HG03571 (cell line): ENCODE results near the gene HOGA1.
A peak's percentile ranks its signal among the peaks of the same experiment; 100 is the strongest.

ENCODE experiments used
- ATAC-seq: cut with Tn5 transposase; IDR thresholded peaks from one replicate; pipeline ENCODE4 v1.9.1; 2021; ENCODE audit not compliant: unreplicated experiment

The HOGA1 gene

DNA sequence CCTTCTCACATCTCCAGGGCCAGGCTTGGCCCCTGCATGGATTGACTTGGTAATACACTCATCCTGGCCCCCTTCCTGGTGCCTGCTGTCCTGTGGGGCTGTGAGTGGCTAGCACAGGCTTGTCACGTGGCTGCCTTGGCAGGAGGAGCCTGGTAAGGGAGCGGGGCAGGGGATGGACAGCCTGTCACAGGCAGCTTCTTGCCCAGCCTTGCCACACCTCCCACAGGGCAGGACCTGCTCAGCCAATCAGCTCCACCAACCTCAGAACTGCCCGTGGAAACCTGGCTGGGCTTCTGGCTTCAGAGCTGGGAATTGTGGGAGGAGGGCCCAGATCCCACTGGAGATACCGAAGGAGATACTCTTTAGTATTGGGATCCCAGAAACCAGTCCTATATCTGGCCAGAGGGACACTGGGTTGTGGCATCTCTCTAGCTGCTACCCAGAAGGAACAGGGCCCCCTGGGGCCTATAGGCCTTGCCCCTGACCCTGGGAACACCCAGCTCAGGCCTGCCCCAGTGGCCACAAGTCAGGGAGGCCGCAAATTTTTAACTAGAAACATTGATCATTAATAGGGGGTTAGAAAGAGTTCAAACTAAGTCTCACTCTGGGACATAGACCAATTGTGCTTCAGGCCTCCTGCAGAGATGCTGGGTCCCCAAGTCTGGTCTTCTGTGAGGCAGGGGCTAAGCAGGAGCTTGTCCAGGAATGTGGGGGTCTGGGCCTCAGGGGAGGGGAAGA lies at the start of gene HOGA1:
Gene HOGA1, plus strand, starts transcription at position 330 of the 738 bp plus-strand sequence. Its CDS starts 315 bp downstream, at position 645.
- peak; percentile 77 for ATAC-seq

DNA sequence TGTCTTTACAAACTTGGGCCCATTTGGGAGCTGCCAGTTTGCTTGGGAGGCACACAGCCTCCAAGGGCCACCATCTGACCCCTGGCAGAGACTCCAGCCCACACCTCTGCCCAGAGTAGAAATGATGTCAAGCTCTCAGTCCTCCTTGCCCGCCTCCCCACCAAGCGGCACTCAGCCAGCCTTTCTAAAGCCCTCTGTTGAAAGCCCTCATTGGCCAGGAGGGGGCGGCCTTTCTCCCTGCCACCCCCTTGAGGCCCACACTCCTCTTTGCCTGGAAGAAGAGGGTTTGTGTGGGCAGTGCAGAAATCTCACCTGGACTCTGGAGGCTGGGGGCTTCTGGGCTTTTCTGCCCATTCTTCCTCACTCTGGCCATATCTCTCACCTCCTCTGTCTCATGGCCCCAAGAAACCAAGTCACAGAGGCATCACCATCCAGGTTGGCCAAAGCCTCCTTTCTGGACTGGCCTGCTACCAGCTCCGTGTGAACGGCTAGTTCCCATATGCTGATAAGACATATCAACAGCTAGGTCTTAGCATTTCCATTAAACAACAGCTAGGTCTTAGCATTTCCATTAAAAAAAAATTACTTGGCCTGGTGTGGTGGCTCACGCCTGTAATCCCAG lies 49.3 kb upstream of the HOGA1 start:
- ATAC-seq, result no peak

DNA sequence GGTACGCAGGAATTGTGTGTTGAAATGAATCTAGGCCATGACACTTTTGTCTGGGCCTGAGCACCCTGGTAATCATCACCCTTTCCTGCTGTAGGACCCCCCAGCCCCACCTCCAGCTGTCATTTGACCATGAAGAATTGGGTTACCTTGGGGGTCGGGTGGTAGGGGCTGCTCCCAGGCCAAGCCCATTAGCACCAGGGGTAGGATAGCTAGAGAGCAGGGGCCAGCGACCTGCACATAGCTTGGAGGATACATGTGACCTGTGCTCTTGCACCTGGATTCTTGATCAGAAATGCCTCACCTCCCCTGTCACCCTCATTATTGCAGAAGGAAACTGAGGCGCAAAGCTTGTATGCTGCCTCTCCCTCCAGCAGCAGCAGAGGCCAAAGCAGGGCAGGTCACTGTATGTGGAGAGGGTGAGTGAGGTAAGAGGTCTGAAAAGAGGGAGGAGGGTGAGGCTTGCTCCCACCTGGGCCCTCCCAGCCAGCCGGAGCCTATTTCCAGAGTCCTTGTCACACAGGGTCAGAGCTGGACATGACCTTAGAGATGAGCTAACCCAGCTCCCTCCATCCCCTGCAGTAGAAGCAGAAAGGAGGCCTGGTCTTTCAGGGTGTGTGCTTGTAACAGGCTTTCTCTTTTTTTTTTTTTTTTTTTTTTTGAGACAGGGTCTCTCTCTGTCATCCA lies 46.9 kb upstream of the HOGA1 start:
- no peak for ATAC-seq

DNA sequence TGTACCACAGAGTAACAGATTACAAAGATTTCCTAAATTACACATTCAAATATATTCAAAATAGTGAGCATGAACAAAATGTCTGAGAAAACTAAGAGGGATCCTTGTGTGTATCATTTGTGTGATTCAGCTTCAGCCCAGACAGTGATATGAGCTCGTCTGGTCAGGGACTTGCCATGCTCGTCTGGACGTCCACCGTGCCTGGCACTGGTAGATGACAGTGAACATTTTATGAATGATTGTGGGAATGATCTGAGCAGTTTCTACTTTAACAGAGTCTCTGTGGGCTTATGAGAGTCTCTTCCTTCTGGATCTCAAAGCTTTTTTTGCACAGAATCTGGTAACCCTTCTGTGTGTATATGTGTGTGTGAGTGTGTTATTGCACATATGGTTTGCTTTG lies 45.8 kb upstream of the HOGA1 start:
- no peak for ATAC-seq

DNA sequence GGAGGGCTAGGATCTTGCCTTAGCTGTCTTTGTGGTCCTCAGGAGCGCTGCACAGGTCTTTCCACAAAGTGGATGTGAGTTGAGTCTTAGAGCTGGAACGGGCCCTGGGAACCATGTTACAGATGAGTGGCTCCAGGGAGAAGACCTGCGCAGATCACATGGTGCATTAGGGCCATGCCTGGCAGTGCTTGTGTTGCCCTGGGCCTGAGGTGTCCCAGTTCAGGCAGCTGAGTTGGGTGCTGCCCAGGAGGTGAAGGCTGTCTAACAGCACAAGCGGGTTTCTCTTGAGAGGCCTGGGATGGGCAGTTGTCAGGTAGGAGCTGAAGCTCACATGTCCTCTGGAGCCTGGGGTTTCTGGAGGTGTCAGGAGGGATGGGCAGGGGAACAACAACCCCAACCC lies 45.4 kb upstream of the HOGA1 start:
- no peak for ATAC-seq

DNA sequence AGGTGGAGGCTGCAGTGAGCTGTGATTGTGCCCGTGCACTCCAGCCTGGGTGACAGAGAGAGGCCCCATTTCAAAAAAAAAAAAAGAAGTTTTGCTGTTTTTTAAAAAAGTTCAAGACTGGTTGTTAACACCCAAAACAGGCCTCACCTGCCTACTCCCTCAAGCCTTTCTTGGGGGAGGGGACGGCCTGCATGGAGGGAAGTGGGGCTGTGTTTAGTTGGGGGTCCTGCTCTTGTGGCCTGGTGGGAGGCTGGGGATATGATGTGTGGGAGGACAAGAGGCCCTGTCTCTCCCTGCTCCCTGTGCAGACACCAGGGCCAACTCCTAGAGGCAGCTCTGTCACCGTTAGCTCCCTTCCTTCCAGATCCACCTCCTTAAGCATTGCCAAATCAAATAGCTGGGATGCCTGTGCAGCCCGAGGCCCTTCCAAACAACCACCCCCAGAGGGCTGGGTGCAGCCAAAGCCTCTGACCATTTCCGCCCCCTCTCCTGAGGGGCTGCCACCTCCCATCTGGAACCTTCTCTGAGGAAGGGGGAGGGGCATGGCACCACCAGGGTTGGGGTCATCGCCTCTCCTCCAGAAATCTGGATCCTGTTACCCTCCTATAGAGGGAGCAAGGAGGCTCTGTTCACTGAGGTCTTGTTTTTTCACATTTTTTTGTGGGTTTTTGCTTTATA lies 44.5 kb upstream of the HOGA1 start:
- ATAC-seq, result no peak

DNA sequence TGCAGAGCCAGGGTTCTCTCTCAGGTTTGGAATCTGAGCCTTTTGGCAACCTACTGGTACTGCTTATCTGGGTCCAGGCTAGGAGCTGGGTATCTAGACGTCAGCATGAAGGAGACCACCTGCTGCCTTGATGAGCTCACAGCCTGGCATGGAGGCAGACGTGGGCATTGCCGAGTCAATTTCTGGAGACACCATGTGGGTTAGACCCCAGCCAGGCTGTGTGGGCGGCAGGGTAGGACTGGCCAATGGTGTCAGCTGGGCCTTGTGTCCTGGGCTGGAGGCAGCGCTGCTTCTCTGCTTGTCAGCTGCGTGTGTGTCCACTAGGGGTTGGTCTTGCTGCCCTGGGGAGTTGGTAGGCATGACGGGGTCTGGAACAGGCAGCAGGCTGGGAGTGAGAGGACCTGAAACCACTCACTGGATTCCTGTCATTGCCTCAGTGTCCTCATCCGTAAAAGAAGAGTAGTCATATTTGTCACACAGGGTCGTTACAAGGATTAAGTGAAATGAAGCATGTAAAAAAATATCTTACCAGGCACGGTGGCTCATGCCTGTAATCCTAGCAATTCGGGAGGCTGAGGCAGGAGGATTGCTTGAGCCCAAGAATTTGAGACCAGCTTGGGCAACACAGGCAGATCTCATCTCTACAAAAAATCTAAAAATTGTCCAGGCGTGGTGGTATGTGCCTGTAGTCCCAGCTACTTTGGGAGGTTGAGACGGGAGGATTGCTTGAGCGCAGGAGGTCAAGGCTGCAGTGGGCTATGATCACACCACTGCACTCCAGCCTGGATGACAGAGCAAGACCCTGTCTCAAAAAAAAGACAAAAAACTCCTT lies 43.3 kb upstream of the HOGA1 start:
- no peak for ATAC-seq

DNA sequence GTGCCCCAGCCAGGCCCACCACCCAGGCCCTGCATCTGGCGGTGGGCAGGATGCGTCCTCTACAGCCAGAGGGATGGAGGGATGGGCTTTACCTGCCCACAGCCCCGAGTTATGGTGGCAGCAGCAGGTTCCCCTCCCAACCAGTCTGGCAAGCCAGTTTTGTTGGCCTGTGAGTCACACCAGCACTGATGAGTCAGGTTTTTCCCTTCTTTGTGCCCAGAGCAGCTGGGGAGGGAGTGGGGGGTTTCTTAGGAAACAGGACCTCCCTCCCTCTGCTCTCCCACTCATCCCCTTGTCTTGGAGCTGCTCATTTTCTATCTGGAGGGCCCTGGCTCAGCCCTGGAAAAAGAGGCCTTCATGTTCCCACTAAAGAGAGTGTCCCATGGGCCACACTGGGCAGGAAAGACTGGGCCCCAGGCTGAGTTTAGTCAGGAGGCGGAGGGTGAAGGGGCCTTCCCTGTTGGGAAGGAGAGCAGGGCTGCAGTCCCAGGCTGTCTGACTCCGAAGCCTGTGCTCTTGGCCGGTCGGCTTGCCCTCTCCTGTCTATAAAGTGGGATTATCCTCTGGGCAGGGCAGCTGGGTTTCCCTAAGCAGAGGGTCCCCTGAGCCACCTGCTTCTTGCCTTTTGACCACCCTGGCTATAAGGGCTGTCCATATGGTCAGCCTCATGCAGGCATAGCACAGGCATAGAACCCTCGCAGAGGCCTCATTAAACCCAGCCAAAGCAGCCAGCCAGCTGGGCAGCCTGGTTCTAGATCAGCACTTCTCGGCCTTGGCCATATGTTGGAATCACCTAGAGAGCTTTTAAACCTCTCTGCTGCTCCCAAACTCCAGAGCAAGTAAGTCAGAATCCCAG lies 41.8 kb upstream of the HOGA1 start:
- no peak for ATAC-seq

DNA sequence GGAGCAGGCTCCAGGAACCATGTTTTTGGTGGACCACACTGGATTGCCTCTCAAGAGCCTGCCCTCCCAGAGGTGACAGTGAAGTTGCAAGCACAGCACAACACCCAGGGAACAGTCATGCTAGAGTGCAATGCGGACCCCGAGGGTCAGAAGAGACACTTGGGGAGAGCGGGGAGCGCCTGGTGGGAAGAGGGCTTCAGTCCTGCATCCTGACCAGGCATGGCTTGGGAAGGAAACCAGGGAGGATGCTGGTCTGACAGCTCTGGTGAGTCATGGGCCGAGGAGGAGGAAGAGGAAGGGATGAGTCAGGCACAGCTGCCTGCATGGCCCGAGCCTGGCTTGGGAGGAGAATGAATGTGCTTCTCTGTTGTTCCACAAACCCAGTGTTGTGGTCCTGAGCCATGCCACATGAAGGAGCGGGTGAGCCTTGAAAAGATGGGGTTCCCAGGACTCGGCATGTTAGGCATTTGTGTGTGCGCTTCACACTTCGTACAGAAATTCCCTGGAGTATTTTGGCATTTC lies 41.1 kb upstream of the HOGA1 start:
- no peak for ATAC-seq

DNA sequence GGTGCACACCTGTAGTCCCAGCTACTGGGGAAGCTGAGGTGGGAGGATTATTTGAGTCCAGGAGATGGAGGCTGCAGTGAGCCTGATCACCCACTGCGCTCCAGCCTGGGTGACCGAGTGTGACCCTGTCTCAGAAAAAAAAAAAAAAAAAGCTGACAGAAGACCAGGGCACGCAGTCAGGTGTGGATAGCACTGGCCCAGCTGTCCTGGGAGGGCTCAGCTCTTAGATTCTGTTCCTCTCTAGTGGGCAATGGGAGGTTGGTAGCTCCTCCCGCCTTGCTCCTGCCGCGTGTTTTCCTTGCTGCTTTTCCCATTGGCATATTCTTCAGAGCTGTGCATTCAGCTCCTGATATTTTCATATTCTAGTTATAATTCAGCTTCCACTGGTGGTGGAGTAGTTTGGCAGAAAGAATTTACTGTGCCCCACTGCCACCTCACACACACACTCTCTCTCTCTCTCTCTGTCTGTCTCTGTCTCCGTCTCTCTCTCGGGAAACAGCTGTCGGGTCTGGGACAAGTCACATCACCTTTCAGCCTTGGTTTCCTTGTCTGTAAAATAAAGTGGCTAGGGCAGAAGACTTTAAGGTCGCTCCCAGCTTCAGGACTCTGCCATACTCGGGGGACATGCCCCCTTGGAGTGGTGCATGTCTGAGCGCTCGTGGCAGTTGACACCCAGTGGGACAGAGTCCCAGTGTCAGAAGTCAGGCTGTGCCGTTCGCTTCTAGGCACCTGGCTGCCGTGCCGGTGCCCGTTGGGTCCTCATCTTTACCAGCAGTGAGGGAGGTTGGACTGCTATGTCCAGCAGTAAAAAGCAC lies 37.5 kb upstream of the HOGA1 start:
- ATAC-seq, result no peak

DNA sequence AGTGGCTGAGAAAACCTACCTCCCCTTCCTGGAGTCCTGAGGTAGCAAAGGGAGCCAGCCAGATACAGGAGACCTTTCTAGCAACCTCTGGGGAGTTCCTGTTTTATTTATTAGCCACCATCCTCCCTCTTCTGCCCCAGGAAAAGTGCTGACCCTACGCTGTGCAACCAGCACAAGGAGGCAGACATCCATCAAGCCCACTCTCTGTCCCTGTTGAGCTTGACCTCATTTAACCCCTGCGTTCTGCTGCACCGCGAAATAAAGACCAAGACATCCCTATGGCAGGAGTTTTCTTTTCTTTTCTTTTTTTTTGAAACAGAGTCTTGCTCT lies 37.0 kb upstream of the HOGA1 start:
- ATAC-seq, result no peak

DNA sequence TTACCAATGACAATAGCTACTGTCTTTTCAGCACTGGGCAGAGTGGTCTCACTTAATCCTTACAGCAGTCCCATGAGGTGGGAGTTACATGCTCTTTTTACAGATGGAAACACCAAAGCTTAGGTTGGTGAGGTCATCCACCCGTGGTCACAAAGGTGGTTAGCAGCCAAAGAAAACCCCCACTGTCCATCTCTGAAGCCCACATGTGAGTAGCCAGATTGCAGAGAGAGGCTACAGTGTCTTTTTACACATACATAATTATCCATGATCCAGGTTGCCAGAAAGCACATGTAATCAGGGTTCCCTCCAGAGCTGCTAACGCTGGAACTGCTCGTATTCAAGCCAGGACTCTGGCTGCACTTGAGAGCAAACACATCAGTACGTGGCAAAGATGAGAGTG lies 36.2 kb upstream of the HOGA1 start:
- ATAC-seq, result no peak

DNA sequence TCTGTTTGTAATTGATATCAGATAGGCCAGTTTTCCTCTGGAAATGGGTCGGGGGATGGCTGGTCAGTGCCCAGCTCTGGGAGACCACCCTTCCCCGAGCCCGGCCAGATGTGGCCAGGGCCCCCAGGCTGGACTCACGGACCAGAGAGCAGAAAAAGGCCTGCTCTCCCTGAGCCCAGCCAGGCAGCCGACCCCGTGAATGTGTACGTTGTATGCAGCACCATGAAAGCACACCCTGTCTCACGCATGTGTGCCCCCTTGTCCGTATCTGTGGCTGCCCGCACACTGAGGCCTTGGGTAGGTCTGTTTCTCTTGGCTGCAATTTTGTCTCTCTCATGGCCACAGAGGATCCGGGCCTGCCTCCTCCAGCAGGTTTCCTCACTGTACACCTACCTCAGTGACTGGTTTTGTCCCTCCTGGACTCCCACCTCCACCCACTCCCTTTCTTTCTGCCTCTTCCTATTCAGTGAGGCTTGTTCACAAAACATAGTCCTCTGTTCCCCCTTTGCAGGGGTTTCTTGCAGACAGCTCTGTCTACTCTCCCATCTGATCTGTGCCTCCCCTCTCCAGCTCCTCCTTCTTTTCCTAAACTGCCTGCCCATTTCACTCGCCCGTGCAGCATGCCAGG lies 35.2 kb upstream of the HOGA1 start:
- no peak for ATAC-seq

DNA sequence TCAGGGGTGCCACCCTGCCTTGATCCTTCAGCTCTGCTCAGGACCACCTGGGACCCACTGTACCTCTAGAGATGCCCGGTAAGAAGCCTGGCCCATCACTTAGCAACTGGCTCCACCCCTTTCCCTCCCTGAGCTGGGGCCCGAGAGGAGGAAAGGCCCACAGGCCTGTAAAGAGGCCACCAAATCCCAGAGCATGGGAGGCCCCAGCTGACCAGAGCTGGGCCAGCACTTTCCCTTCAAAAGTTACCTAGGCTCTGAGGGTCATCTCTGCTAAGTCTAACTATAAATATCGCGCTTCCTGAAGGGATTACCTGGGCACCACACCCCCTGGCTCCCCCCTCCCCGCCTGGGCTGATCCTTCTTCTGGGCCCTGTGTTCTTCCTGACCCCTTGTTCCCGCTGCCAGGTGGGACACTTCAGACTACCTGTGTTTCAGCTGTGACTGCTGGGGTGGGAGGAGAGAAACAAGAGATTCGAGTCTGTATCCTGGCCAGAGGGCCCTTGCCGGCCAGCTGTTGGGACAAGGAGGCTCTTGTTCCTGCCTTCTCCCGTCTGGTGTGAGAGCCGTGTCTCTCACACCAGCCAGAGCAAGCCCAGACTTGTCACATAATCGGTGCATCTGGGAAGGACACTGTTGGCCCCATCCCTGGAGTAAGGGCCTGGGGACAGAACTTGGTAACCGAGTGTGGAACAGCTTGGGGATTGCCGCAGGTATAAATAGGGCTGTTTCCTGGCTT lies 34.4 kb upstream of the HOGA1 start:
- no peak for ATAC-seq

DNA sequence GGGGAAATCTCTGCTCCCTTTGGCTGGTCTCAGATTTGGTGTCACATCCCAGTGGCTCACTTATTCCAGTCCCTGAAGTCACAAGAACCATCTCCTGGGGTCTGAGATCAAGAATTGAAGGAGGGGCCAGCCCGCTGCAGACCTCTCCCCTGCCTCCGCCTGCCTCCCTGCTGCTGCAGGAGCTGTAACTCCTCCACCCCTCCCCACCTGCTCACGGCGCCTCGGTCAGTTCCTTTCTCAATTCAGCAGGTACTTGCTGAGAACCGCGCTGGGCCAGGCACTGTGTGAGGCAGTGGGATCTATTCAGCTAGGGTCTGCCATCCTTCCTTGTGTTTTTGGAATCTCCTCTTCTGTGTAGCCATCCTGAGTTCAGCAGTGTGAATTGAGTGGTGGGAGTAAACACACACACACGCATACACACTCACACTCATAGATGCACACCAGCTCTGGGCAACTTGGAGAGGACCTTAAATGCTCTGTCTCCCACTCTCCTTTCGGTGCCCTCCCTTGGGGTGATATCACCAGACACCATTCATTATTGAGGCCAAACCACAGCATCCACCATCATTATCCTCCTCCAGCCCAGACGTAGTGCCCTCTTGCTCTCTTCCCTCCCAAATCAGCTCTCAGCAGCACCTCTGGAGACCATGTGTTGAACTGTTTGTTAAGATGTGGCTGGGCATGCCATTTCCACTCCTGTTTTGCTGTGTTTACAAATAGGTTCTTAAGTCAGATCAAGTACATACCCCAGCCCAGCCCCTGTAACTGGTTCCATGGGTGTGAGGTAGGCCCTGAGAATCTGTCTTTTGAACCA lies 33.6 kb upstream of the HOGA1 start:
- no peak for ATAC-seq

DNA sequence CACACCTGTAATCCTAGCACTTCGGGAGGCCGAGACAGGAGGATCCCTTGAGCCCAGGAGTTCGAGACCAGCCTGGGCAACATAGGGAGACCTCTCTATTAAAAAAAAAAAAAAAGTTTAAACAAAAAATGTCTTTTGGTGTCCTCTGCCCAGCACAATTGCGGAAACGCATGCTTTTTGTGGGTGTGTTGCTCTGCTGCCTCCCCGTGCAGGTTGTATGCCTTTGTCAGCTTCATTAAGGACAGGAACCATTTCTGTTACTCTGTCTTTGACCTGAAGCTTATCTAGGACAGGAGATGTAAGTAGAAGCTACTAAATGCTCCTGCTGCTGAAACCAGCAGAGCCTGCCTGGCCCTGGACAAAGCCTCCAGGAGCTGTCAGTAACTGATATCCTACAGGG lies 32.9 kb upstream of the HOGA1 start:
- no peak for ATAC-seq

DNA sequence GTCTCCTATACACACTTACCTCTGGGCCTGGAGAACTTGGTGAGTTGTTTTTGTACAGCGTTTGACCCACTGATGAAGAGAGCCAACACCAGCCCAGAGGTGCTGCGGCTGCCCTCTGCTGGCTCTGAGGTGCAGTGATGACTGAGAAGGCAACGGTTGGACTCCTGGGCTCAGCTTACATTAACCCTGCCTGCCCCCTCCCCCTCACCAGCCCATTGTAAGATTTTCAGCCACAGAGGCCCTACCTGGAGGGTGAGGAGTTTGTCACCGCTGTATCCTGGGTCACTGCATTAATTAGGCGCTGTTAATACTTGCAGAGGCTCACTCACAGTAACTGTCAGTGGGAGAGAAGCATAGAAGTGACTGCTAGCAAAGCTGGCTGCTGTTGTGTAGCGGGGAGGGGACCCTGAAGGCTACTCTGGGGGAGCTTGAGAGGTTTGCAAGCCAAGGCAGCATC lies 30.6 kb upstream of the HOGA1 start:
- ATAC-seq, result peak; percentile 72
